Natural killer cell (primary cell): ENCODE data around the gene HES6. TPM values are rescaled to one million over a fixed set of nuclear protein-coding genes. Genes with fewer than 3 reads are reported as not detected.

Source experiments
- ATAC-seq, 3 donors: fragments of 150-1000 bp in 2 of 3; fragments of 200-7000 bp in 1 of 3; cut with Tn5 transposase; 1 replicate in 1 of 3; 2 replicates in 2 of 3; pipeline ENCODE4 v1.10.0; 2021; ENCODE audit warnings: mild to moderate bottlenecking in 2 of 3, moderate library complexity in 2 of 3
- DNase-seq, 2 donors: peaks; one replicate each; pipeline versions ENCODE4 v3.0.0 to v3.0.0-alpha.2; 2013 to 2021; ENCODE audit warnings: mixed read lengths in 1 of 2
- H3K27ac ChIP-seq: one replicate; pipeline ENCODE4 v1.5.1; 2013; ENCODE audit warnings: mild to moderate bottlenecking, low read length
- H3K27me3 ChIP-seq: one replicate; pipeline ENCODE4 v1.6.1; 2013; ENCODE audit warnings: low read length; ENCODE audit not compliant: control insufficient read depth, insufficient read depth
- H3K36me3 ChIP-seq: one replicate; pipeline ENCODE4 v1.6.1; 2013; ENCODE audit warnings: low read length; ENCODE audit not compliant: control insufficient read depth, insufficient read depth
- H3K4me1 ChIP-seq: one replicate; pipeline ENCODE4 v1.6.1; 2013; ENCODE audit warnings: low read length; ENCODE audit not compliant: control insufficient read depth, insufficient read depth
- H3K4me3 ChIP-seq: one replicate; pipeline ENCODE4 v1.5.1; 2013; ENCODE audit warnings: low read length
- H3K9me3 ChIP-seq: one replicate; pipeline ENCODE4 v1.6.1; 2013; ENCODE audit warnings: low read length; ENCODE audit not compliant: control insufficient read depth, insufficient read depth
- H3K27ac Mint-ChIP-seq, 2 donors: one replicate each; pipeline ENCODE4 v1.8.0; 2022; ENCODE audit warnings: mild to moderate bottlenecking in 2 of 2, mixed read lengths in 2 of 2, moderate library complexity in 1 of 2
- H3K27me3 Mint-ChIP-seq, 2 donors: one replicate each; pipeline ENCODE4 v1.8.0; 2022; ENCODE audit warnings: low read depth in 2 of 2, mixed read lengths in 2 of 2
- H3K36me3 Mint-ChIP-seq: one replicate; pipeline ENCODE4 v1.8.0; 2022; ENCODE audit warnings: mixed read lengths
- H3K4me1 Mint-ChIP-seq, 2 donors: one replicate each; pipeline ENCODE4 v1.8.0; 2022; ENCODE audit warnings: mixed read lengths in 2 of 2
- H3K4me3 Mint-ChIP-seq: one replicate; pipeline ENCODE4 v1.8.0; 2022; ENCODE audit warnings: mild to moderate bottlenecking, moderate library complexity, mixed read lengths
- H3K9me3 Mint-ChIP-seq, 2 donors: one replicate each; pipeline ENCODE4 v1.8.0; 2022; ENCODE audit warnings: mixed read lengths in 2 of 2
- CTCF ChIP-seq: fragments of 200-600 bp; IDR thresholded peaks from one replicate; pipeline ENCODE4 v1.8.0; 2022; ENCODE audit warnings: antibody characterized with exemption
- WGBS: methylation state at CpG from one replicate; pipeline ENCODE4 v1.1.7; 2013; ENCODE audit warnings: missing lambda C conversion rate; ENCODE audit not compliant: insufficient coverage; 5-methylcytosine and 5-hydroxymethylcytosine counted together
- intact Hi-C: fragments of 100-400 bp; cut with micrococcal nuclease; formaldehyde crosslinking; loops from one replicate; pipeline ENCODE4 v1.14.2; 2022
- total RNA-seq, 4 donors: library from RNA; stranded (reverse); fragments of 120-200 nt in 1 of 4; gene quantifications; one replicate each; pipeline versions ENCODE4 v1.2.3 to v1.2.4, GENCODE V29; 2013 to 2022

Gene HES6
- 10 to 100 TPM; 11.3 to 15.4 (median 13.5) TPM for total RNA-seq
- 5.2 TPM for total RNA-seq (2013)

- peak within 1 kb of the TSS; percentile 35 to 71 for H3K27ac Mint-ChIP-seq
- H3K4me3 Mint-ChIP-seq, result peak within 1 kb of the TSS; percentile 89
- no peaks in the 10 kb centered on the region for H3K36me3 Mint-ChIP-seq
- H3K9me3 Mint-ChIP-seq, result no peaks in the 10 kb centered on the region
- H3K27ac ChIP-seq, result no peak within 1 kb of the TSS
- peaks cover 4% of the 10 kb centered on the region for H3K9me3 ChIP-seq
- peak within 1 kb of the TSS; percentile 47 for H3K4me3 ChIP-seq
- intact Hi-C loops, result loop anchor here (5.0 kb wide), 2 partner anchors 47 to 58 kb away; partner anchors contain the start of gene PER2
- peaks cover 20% of the 10 kb centered on the region for H3K27me3 ChIP-seq
- DNase-seq (peak; percentile 83 to 86), ATAC-seq (peak; percentile 85 to 90 (median 85))
- H3K36me3 ChIP-seq, result no peaks in the 10 kb centered on the region
- no peak for TF ChIP-seq CTCF
- peaks cover 22% of the 10 kb centered on the region for H3K4me1 ChIP-seq
- 1% methylated on average over 105 of the region's 105 CpGs for WGBS
- peaks cover 0 to 16% of the 10 kb centered on the region in 2 donors for H3K4me1 Mint-ChIP-seq
- H3K27me3 Mint-ChIP-seq, result peaks cover 0 to 14% of the 10 kb centered on the region in 2 donors
These were observed at the start of gene HES6 for GRCh38 chr2:238239863-238240756. TSS of gene HES6 (minus strand) at chr2:238240038. CDS start at chr2:238239905, 133 bp downstream.

GRCh38 chr2:238289574-238289973 lies 49.7 kb upstream of the HES6 start:
- Mint-ChIP-seq H3K4me1 (peaks cover 41 to 46% of the 10 kb centered on the region in 2 donors), H3K36me3 (no peaks in the 10 kb centered on the region), H3K27ac (peak overlapping the region; percentile 98 to 99), H3K4me3 (peak overlapping the region; percentile 99), H3K27me3 (no peaks in the 10 kb centered on the region), H3K9me3 (no peaks in the 10 kb centered on the region)
- TF ChIP-seq CTCF, result no peak
- WGBS, result 42% methylated on average over 13 of the region's 13 CpGs
- no peaks in the 10 kb centered on the region for H3K9me3 ChIP-seq
- H3K27me3 ChIP-seq, result no peaks in the 10 kb centered on the region
- H3K4me1 ChIP-seq, result peaks cover 35% of the 10 kb centered on the region
- H3K36me3 ChIP-seq, result no peaks in the 10 kb centered on the region
- intact Hi-C loops, result loop anchor here (1.0 to 10.0 kb wide), 5 partner anchors 31 to 615 kb away; partner anchors contain the start of genes ASB1, HES6, TRAF3IP1 and UBE2F
- H3K27ac ChIP-seq, result peak overlapping the region; percentile 86
- peak overlapping the region; percentile 45 for H3K4me3 ChIP-seq
- ATAC-seq (no peak), DNase-seq (peak in 1 of 2 donors; percentile 31)

GRCh38 chr2:238288650-238289573 lies 49.1 kb upstream of the HES6 start:
- H3K27me3 Mint-ChIP-seq, result no peaks in the 10 kb centered on the region
- Histone ChIP-seq H3K9me3 (no peaks in the 10 kb centered on the region), H3K27me3 (no peaks in the 10 kb centered on the region), H3K4me3 (peak overlapping the region; percentile 45), H3K4me1 (peaks cover 35% of the 10 kb centered on the region), H3K27ac (peak overlapping the region; percentile 86), H3K36me3 (no peaks in the 10 kb centered on the region)
- ATAC-seq, result peak; percentile 73 to 91 (median 83)
- peak overlapping the region; percentile 98 to 99 for H3K27ac Mint-ChIP-seq
- H3K4me3 Mint-ChIP-seq, result peak overlapping the region; percentile 99
- H3K9me3 Mint-ChIP-seq, result no peaks in the 10 kb centered on the region
- H3K4me1 Mint-ChIP-seq, result peaks cover 41 to 46% of the 10 kb centered on the region in 2 donors
- under 1% methylated on average over 108 of the region's 108 CpGs for WGBS
- no peak for TF ChIP-seq CTCF
- intact Hi-C loops, result loop anchor here (1.0 to 10.0 kb wide), 5 partner anchors 31 to 614 kb away; partner anchors contain the start of genes ASB1, HES6, TRAF3IP1 and UBE2F
- peak; percentile 98 to 99 for DNase-seq
- H3K36me3 Mint-ChIP-seq, result no peaks in the 10 kb centered on the region
